Cardiac septum (tissue), 1 donor: ENCODE data around the gene FCHSD2. TPM values are rescaled to one million over a fixed set of nuclear protein-coding genes. Genes with fewer than 3 reads are reported as not detected.

Experiments used
- DNase-seq: peaks from one replicate; pipeline ENCODE4 v3.0.0-alpha.2; 2020; ENCODE audit warnings: low spot score
- intact Hi-C: fragments of 100-400 bp; cut with DNase I; formaldehyde crosslinking; loops from one replicate; pipeline ENCODE4 v1.14.0; 2022
- total RNA-seq: library from RNA; stranded (reverse); fragmentation: NEBNext Ultra II Directional; extraction: Animal tissue kit (Norgen Biotek cat#: 25700); gene quantifications from one replicate; pipeline ENCODE4 v1.2.1, GENCODE V29; 2021
- donor health status: DM: no; HTN: no; CAD: no.

FCHSD2 gene
- total RNA-seq, 1 donor from 2014 or later = 56.6 TPM

DNA sequence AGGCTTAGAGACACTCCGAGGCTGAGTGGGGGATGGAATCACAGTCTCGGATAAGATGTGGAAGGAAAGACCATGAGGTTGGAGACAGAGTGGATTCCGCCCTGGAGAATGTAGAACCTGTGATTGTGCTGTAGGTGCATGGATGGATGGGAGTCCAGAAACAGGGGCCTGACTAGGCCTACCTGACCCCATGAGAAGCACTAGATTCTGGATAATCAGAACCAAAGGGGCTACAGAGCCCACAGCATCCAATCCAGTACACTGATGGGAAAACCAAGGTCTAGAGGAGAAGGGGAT is 32.3 kb upstream of the FCHSD2 start:
- intact Hi-C loops = loop anchor here (2.0 kb wide), 1 partner anchor 26 kb away; no protein-coding TSS in a partner anchor
- DNase-seq = no peak

DNA sequence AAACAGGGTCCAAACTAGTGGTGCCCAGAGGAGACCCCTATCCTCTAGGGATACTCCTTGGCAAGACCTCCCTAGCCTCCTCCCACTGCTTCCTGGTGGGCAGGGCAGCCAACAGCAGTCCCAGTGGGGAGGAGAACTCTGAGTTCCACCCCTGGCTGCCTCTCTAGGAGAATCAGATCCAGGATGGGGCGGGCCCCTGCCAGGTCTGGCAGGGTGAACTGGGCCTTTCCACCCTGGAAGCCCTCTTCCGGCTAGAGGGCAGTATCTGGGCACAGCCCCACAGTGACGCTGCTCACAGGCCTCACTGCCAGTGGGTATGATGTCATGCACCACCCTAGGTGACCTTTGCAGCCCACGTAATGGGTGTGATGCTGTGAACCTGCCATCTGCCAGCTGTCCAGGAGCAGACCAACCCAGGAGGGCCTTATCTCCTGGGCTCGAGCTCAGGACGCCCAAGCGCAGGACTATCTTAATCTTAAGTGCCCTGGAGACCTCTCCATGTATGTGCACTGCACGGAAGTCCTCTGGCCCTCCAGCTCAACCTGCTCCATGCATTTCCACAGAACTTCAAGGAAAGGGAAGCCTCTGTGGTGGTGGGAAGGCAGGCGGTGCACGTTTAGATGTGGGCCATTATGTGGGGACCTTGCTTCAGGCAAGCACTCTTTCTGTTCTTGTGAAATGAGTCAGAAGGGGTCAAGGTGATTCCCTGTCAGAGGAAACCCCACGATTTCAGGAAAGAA is 31.8 kb upstream of the FCHSD2 start:
- intact Hi-C loops = loop anchor here (2.0 kb wide), 1 partner anchor 25 kb away; no protein-coding TSS in a partner anchor
- peak; percentile 88 for DNase-seq

DNA sequence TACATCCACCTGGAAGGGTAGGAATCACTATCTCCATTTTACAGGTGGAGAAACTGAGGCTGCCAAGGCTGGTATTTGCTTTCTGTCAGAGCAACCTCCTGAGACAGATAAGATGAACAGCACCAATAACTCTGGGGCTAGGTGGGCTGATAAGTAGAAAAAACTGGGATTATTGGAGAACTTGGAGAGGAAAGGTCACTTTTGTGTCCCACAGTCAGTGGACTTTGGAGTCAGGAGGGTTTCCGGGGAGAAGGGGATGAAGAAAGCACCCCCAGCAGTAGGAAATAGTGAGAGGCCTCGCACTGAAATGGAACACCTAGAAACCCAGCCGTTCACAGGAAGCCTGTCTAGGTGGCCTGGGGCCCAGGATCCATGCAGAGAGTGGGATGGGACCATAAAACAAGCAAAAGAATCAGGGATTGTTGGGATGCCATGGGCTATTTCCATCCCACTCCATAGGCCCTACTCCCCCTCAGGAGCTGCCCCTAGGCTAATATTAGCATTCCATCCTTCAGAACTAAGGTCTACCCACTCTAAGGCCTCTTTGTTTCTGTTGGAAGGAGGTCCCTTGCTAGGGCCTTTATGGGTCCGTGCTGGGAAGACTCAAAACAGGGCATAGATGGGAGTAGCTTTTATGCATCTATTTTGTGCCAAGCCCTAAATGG is 31.0 kb upstream of the FCHSD2 start:
- intact Hi-C loops = no loop called here

DNA sequence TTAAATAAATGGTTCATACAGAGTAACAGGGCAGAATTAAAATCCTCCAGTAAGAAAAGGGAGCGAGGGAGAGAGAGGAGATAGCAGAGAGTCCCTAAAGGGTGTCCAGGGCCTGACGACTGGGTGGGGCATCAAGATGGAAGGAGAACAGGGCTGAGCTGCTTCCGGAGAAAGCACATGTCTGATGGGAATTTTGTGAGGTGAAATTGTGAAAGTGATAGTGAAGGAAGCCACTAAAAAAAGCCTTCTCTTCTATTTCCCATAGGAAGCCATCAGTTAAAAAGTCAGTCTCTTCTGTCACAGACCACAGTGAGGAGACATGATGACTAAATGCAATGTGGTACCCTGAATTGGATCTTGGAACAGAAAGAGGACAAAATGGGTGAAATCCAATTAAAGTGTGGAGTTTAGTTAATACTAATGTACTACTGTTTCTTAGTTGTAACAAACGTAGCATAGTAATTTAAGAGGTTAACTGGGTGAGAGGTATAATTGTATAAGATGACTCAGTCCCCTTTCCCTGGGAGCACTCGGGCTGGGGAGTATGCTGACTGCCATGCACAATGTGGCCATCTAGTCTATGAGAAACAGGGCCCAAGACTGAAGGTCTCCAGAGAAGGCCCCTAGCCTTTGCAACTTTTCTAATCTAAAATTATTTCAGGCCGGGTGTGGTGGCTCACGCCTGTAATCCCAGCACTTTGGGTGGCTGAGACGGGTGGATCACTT is 29.5 kb upstream of the FCHSD2 start:
- no peak for DNase-seq
- intact Hi-C loops = no loop called here

More for the DNA sequence above, 31.0 kb upstream of the FCHSD2 start:
- no peak for DNase-seq

GRCh38 chr11:73170140-73170539 is 28.0 kb upstream of the FCHSD2 start:
- DNase-seq = no peak
- intact Hi-C loops = no loop called here

GRCh38 chr11:73168925-73169579 is 26.9 kb upstream of the FCHSD2 start:
- intact Hi-C loops = no loop called here
- no peak for DNase-seq

GRCh38 chr11:73167363-73167954 is 25.3 kb upstream of the FCHSD2 start:
- intact Hi-C loops = no loop called here

GRCh38 chr11:73164803-73165540 is 22.9 kb upstream of the FCHSD2 start:
- peak; percentile 49 for DNase-seq
- intact Hi-C loops = no loop called here

More at GRCh38 chr11:73167363-73167954, 25.3 kb upstream of the FCHSD2 start:
- no peak for DNase-seq

- intact Hi-C loops = no loop called here
- peak; percentile 20 for DNase-seq
Observed at GRCh38 chr11:73163638-73164174, 21.6 kb upstream of the FCHSD2 start.

DNA sequence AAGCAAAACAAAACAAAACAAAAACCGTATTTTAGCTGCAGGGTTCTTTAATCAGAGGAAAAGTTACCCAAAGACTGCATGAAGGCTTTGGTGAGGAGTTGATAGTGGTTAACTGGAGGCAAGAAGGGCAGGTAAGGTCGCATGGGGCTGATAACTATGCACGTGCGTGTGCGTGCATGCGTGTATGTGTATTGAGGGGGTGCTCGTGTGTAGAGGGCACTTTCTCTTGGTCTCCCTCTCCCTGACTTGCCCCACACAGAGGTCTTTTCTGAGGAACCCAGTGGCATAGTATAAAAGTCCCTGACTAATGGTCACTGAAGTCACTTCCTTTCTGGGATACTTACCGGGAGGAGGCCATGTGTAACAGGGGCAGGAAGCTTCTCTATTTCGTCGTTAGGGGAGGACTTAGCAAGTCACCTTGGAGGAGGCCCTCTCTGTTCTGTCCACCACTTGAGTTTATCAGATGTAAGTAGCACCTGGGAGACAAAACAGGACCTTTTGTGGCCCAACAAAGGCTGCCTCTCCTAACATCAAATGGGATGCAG is 20.1 kb upstream of the FCHSD2 start:
- intact Hi-C loops = no loop called here
- no peak for DNase-seq

DNA sequence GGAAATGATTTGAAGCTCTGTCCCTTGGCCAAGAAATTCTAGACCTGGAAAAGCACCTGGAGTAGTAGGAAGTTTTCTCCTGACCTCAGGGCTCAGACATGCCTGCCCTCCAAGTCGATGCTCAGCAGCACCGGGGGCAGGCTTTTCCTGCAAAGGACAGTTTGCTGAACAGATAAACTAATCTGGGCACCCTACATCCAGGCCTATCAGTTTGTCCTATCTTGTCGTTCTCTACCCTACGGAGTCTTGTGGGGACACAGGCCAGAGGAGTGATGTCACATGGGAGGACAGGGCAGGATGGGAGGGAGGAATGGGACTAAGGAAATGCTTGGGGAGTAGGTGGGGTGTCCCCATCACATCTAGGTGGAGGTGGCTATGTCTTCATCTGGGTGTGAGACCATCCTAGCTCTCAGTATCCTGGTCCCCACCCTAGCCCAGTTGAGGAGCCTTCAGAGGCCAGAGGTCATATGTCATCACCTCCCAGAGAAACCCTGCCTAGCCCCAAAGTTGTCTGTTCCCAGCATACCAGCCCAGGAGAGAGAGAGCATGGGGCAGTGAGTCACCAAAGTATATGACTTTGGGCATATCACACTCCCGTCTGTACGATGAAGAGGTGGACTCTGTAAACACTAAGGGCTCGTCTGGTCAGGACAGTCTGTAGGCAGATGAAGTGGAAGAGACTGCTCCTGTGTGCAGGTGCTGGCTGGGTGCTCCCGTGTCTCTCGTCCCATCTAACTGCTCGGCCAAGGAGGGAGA is 18.1 kb upstream of the FCHSD2 start:
- peak; percentile 33 for DNase-seq
- intact Hi-C loops = no loop called here

GRCh38 chr11:73159297-73159696 is 17.2 kb upstream of the FCHSD2 start:
- intact Hi-C loops = no loop called here
- no peak for DNase-seq

DNA sequence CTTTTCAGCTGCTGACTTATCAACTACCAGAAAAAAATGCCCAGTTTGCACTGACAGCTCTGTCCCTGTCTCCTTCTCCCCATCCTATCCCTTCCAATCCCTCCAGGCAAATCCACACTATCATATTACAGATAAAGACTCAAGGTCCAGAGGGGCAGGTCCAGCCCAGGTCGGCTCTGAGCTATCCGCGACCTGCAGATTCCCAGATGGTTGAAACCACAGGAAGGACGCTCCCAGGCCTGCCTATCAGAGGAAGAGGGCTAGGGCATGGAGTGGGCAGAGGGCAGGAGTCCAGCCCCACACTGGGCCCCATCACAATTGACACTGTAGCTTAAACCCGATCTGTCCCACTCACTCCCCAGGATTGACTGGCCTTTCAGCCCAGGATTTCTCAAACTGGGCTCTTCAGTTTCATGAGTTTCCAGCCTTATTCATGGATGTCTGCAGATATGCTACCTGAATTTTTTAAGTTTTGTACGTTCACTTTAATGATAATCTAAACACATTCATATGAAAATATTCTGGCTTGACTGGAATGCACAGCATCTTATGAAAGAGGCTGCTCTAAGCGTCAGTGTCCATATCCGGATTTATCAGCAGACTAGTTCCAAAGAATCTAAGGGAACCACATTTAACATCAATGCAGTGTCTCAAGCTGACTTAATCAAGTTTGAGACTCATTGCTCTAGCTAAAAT is 16.4 kb upstream of the FCHSD2 start:
- intact Hi-C loops = no loop called here
- no peak for DNase-seq

DNA sequence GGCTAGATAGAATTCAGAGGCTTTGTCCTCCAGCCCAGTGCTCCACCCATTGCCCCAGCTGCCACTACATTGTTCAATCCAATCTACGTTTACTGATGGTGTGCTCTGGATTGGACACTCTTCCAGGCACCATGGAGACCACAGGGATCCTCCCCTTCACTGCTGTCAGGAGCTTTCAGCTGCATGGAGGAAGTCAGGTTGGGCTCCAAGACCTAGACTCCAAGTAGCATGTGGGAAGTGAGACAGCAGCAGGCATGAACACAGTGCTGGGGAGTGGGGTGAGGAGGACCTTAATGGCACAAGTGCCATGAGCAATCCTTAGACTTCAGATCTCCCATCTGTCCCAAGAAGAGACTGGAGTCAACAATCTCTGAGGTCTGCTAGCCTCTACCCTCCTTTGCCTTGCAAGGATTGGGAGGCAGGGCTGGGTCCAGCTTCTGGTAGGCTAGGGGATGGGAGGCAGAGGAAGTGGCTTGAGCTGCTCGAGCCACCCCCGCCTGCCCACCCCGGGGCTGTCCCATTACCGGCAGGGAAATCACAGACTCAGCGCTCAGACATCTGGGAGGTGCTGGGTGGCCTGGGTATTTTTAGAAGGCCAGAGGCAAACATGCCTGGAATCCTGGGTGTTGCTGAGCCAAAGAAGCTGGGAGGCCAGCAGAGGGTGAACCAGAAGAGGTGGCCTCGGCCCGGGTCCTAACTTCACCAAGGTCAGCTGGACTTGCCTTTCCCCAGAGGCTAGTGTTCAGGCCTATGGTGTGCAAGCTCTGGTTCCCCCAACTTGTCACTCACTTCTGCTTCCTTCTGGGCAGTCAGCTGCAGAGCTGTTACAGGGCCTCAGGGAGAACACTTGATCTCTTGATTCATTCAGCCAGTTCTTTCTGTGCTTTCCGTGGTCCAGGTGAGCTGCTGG is 15.2 kb upstream of the FCHSD2 start:
- DNase-seq = peak; percentile 85
- intact Hi-C loops = no loop called here

DNA sequence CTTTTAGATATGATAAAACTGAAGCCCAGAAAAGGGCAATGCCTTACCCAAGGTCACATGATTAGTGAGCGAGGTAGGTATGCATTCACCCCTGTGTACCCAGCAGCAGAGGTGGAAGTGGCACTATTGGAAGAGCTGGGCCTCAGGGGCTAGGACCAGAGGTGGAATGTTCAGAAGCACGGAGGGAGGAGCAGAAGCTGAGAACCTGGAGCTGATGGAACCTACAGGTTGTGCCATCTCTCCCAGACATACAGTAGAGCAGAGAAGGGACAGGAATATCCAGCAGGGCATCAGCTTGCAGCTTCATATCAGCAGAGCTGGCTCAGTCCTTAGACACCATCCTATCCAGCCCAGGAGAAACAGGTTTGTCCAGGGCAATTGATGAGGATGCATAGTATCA is 14.6 kb upstream of the FCHSD2 start:
- DNase-seq = no peak
- intact Hi-C loops = no loop called here

- no peak for DNase-seq
- intact Hi-C loops = no loop called here
Observed at GRCh38 chr11:73156114-73156513, 14.0 kb upstream of the FCHSD2 start.
